Measurements from ENCODE around the gene ADAMTS16. TPM values are rescaled to one million over a fixed set of nuclear protein-coding genes. Genes with fewer than 3 reads are reported as not detected.

Gene ADAMTS16
- total RNA-seq, 4 donors from 2014 or later: 1.5 to 2.8 (median 2.0) TPM

DNA sequence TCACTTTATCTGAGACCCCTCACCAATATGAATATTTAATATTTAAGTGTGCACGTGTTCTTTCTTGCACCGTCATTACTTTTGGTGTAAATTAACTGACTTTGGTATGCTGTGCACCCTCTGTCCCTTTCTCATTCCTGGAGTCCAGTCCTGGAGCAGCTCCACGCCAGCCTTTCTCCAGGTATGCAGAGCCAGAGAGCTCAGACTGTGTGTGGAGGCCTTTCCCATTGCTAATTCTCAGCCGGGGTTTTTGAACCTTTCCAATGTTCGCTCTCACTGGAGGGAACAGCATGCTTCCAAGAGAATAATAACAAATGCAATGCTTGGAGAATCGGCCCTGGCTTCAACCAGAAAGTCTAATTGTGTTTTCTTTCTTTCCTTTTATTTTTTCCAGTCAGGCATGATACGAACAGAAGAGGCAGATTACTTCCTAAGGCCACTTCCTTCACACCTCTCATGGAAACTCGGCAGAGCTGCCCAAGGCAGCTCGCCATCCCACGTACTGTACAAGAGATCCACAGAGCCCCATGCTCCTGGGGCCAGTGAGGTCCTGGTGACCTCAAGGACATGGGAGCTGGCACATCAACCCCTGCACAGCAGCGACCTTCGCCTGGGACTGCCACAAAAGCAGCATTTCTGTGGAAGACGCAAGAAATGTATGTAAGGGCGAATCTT is 41.7 kb downstream of the ADAMTS16 start:
- Histone ChIP-seq H3K9me3 (no peaks in the 10 kb centered on the region), H3K4me3 (no peak overlapping the region), H3K27ac (no peak overlapping the region), H3K27me3 (no peaks in the 10 kb centered on the region), H3K36me3 (no peaks in the 10 kb centered on the region), H3K4me1 (peaks cover 0 to 11% (median 0%) of the 10 kb centered on the region in 4 donors)
- whole genome bisulfite sequencing, 2 donors: 50 to 60% methylated on average over 14 of the region's 14 CpGs
- no peak for TF ChIP-seq EP300 (IDR thresholded peaks at IDR 0.05)
- TF ChIP-seq, protein P1, sequence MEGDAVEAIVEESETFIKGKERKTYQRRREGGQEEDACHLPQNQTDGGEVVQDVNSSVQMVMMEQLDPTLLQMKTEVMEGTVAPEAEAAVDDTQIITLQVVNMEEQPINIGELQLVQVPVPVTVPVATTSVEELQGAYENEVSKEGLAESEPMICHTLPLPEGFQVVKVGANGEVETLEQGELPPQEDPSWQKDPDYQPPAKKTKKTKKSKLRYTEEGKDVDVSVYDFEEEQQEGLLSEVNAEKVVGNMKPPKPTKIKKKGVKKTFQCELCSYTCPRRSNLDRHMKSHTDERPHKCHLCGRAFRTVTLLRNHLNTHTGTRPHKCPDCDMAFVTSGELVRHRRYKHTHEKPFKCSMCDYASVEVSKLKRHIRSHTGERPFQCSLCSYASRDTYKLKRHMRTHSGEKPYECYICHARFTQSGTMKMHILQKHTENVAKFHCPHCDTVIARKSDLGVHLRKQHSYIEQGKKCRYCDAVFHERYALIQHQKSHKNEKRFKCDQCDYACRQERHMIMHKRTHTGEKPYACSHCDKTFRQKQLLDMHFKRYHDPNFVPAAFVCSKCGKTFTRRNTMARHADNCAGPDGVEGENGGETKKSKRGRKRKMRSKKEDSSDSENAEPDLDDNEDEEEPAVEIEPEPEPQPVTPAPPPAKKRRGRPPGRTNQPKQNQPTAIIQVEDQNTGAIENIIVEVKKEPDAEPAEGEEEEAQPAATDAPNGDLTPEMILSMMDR (IDR thresholded peaks at IDR 0.05): no peak
- no peak for TF ChIP-seq POLR2A (IDR thresholded peaks at IDR 0.05)
- no peak for DNase-seq (ENCODE audit: low spot score in 2 of 2)

DNA sequence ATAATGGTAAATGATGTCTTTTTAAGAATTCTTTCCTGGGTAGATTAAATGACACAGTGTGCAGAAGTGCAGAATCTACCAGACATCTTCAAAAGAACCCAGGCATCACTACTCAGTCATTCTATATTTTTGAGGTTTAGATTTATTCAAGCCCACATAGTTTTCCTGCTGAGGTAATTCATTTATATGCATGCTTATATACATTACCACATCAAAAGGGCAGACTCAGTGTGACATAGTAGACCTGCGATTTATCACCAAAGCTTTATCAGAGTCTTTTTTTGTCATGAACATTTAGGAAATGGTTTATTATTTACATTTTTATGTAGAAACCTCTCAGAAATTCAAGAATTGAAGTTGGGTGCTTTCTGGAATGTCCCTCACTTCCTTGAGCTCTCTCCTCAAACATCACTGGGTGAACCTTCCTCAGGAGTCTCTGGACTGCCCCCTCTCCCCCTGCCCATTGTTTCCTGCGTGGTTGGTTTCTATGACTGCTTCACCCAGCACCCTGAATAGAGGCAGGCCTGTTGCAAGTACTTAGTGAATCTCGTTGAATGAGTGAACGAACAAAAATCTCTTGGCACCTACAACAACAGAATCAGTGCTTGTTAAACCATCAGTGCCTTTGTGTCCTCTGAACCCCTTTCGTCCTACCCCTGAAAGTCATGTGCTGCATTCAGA is 42.5 kb downstream of the ADAMTS16 start:
- Histone ChIP-seq H3K27ac (no peak overlapping the region), H3K4me3 (no peak overlapping the region), H3K9me3 (no peaks in the 10 kb centered on the region), H3K4me1 (peaks cover 0 to 11% (median 0%) of the 10 kb centered on the region in 4 donors), H3K36me3 (no peaks in the 10 kb centered on the region), H3K27me3 (no peaks in the 10 kb centered on the region)
- TF ChIP-seq, protein P1 (IDR thresholded peaks at IDR 0.05): no peak
- no peak for TF ChIP-seq POLR2A (IDR thresholded peaks at IDR 0.05)
- TF ChIP-seq EP300 (IDR thresholded peaks at IDR 0.05): no peak
- WGBS, 2 donors: 50 to 61% methylated on average over 5 of the region's 5 CpGs
- no peak for DNase-seq (ENCODE audit: low spot score in 2 of 2)

DNA sequence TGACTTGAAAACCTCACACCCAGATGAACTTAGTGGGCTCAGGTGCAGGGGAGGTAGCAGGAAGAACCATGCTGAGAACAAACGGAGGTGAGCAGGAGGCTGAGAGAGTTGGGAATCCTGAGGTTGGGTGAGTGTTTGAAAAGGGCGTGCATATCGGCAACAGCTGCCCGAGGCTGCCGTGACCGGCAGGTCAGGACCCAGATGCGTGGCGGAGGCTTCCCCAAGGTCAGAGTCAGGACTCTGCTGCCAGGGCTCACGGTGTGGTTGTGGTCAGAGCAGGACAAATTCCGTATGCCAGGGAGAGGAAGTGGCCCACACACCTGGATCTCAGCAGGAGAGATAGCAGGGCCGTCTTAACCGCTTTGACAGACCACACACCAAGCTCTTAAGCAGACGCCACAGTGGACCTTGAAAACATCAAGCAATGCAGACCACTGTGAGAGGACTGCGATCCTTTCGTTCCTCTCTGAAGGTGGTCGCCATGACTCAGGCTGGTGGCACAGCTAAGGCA is 43.1 kb downstream of the ADAMTS16 start:
- Histone ChIP-seq H3K4me3 (no peak overlapping the region), H3K4me1 (peaks cover 0 to 5% (median 0%) of the 10 kb centered on the region in 4 donors), H3K27ac (no peak overlapping the region), H3K27me3 (no peaks in the 10 kb centered on the region), H3K36me3 (no peaks in the 10 kb centered on the region), H3K9me3 (no peaks in the 10 kb centered on the region)
- no peak for TF ChIP-seq POLR2A (IDR thresholded peaks at IDR 0.05)
- no peak for TF ChIP-seq EP300 (IDR thresholded peaks at IDR 0.05)
- TF ChIP-seq, protein P1 (IDR thresholded peaks at IDR 0.05): no peak
- 50 to 53% methylated on average over 16 of the region's 16 CpGs for WGBS, 2 donors
- DNase-seq (ENCODE audit: low spot score in 2 of 2): no peak

DNA sequence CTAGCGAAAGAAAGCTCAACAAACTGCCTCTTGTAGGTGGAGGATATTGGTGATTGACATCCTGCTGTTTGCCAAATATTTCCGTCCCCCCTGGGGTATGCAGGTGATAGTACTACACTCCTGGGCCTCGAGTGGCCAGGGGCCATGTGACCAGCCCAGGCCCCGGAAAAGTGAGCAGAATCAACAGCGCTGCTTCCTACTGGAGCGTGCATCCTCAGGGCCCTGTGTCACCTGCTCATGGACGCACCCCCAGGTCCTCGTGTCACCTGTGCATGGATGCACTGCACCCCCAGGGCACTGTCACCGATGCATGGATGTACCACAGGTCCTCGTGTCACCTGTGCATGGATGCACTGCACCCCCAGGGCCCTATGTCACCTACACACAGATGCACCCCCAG is 43.8 kb downstream of the ADAMTS16 start:
- Histone ChIP-seq H3K36me3 (no peaks in the 10 kb centered on the region), H3K4me3 (no peak overlapping the region), H3K4me1 (no peaks in the 10 kb centered on the region), H3K27ac (no peak overlapping the region), H3K27me3 (no peaks in the 10 kb centered on the region), H3K9me3 (no peaks in the 10 kb centered on the region)
- TF ChIP-seq POLR2A (IDR thresholded peaks at IDR 0.05) (no peak), EP300 (IDR thresholded peaks at IDR 0.05) (no peak)
- TF ChIP-seq, protein P1 (IDR thresholded peaks at IDR 0.05): no peak
- WGBS, 2 donors: 69 to 74% methylated on average over 10 of the region's 10 CpGs
- DNase-seq (ENCODE audit: low spot score in 2 of 2): no peak
